DOHH2 (cell line): ENCODE results near the gene NINJ2.

Experiments used
- H3F3A ChIP-seq: fragments of 200-600 bp; sonication (generic), shearing (Covaris generic); 2 replicates; pipeline ENCODE4 v1.6.0; 2016; ENCODE audit warnings: antibody characterized with exemption, mild to moderate bottlenecking; ENCODE audit not compliant: control insufficient read depth, insufficient read depth
- H3K27ac ChIP-seq: fragments of 200-600 bp; sonication (generic); 2 replicates; pipeline ENCODE4 v1.5.1; 2014; ENCODE audit warnings: low read depth, mild to moderate bottlenecking, low read length, moderate library complexity
- H3K27me3 ChIP-seq: fragments of 200-600 bp; sonication (generic); 2 replicates; pipeline ENCODE4 v1.6.1; 2014; ENCODE audit warnings: mild to moderate bottlenecking, low read length, mixed read lengths; ENCODE audit not compliant: control insufficient read depth
- H3K36me3 ChIP-seq: fragments of 200-600 bp; sonication (generic); 2 replicates; pipeline ENCODE4 v1.6.1; 2014; ENCODE audit warnings: mild to moderate bottlenecking, low read length, moderate library complexity, mixed read lengths; ENCODE audit not compliant: control insufficient read depth
- H3K4me1 ChIP-seq: fragments of 200-600 bp; sonication (generic); 2 replicates; pipeline ENCODE4 v1.6.1; 2014; ENCODE audit warnings: mild to moderate bottlenecking, low read length, mixed read lengths; ENCODE audit not compliant: control insufficient read depth
- H3K4me2 ChIP-seq: fragments of 200-600 bp; sonication (generic); 2 replicates; pipeline ENCODE4 v1.6.0; 2014; ENCODE audit warnings: mild to moderate bottlenecking, low read length, moderate library complexity
- H3K4me3 ChIP-seq: fragments of 200-600 bp; sonication (generic); 2 replicates; pipeline ENCODE4 v1.5.1; 2014; ENCODE audit warnings: mild to moderate bottlenecking, low read length, mixed read lengths
- H3K79me2 ChIP-seq: fragments of 200-600 bp; sonication (generic); 2 replicates; pipeline ENCODE4 v1.6.1; 2014; ENCODE audit warnings: mild to moderate bottlenecking, low read length, mixed read lengths; ENCODE audit not compliant: control insufficient read depth
- H3K9me2 ChIP-seq: fragments of 200-600 bp; sonication (generic); replicated peaks from 2 replicates; pipeline ENCODE4 v1.6.1; 2014; ENCODE audit warnings: mild to moderate bottlenecking, low read length, mixed read lengths; ENCODE audit not compliant: control insufficient read depth
- H3K9me3 ChIP-seq: fragments of 200-600 bp; sonication (generic); 2 replicates; pipeline ENCODE4 v1.6.1; 2014; ENCODE audit warnings: antibody characterized with exemption, low read length, mixed read lengths; ENCODE audit not compliant: control insufficient read depth, insufficient read depth
- H4K20me1 ChIP-seq: fragments of 200-600 bp; sonication (generic); 2 replicates; pipeline ENCODE4 v1.6.0; 2014; ENCODE audit warnings: low read depth, mild to moderate bottlenecking, antibody characterized with exemption, low read length, moderate library complexity; ENCODE audit not compliant: control insufficient read depth, insufficient read depth
- CTCF ChIP-seq: fragments of 200-600 bp; sonication (generic); IDR thresholded peaks from one replicate; pipeline ENCODE4 v1.5.1; 2014; ENCODE audit warnings: antibody characterized with exemption, mild to moderate bottlenecking, low read depth, low read length; ENCODE audit not compliant: poor library complexity, severe bottlenecking
- EZH2phosphoT487 ChIP-seq: fragments of 200-600 bp; sonication (generic); IDR thresholded peaks from 2 replicates; pipeline ENCODE4 v1.6.1; 2017; ENCODE audit warnings: borderline replicate concordance, mild to moderate bottlenecking, antibody characterized with exemption, low read length, moderate library complexity, mixed read lengths

NINJ2 gene

DNA sequence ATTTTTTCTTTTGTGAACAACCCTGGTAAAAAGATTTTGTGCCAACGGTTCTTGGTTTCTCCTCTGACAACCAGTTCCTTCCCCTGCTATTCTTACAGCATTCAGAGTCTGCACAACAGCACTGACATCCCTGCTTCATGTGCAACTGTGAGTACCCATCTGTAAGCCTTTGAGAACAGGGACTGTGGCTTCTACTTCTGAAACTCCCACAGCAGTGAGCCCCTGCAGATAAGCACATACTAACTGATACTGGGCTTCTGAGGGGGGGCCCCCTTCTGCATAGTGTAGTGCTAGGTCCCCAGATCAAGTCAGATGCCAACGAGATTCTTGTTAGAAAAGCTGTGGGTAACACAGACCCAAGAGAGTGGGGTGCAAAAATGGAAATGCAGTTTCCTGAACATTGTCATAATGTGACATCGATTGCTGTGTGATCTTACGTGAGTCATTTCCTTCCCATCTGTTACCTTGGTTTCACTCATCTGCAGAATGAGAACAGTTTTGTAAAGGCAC is 11.1 kb upstream of the NINJ2 start:
- H3K79me2 ChIP-seq = no peaks in the 10 kb centered on the region
- H3K36me3 ChIP-seq = no peaks in the 10 kb centered on the region
- TF ChIP-seq CTCF = no peak
- TF ChIP-seq EZH2phosphoT487 = no peak
- H3K27me3 ChIP-seq = no peaks in the 10 kb centered on the region
- H3F3A ChIP-seq = peaks cover 23% of the 10 kb centered on the region
- H4K20me1 ChIP-seq = no peaks in the 10 kb centered on the region
- H3K4me3 ChIP-seq = peak overlapping the region; percentile 64
- no peaks in the 10 kb centered on the region for H3K9me2 ChIP-seq
- H3K4me1 ChIP-seq = peaks cover 44% of the 10 kb centered on the region
- H3K4me2 ChIP-seq = peak overlapping the region; percentile 85
- H3K9me3 ChIP-seq = no peaks in the 10 kb centered on the region
- peak overlapping the region; percentile 65 for H3K27ac ChIP-seq

DNA sequence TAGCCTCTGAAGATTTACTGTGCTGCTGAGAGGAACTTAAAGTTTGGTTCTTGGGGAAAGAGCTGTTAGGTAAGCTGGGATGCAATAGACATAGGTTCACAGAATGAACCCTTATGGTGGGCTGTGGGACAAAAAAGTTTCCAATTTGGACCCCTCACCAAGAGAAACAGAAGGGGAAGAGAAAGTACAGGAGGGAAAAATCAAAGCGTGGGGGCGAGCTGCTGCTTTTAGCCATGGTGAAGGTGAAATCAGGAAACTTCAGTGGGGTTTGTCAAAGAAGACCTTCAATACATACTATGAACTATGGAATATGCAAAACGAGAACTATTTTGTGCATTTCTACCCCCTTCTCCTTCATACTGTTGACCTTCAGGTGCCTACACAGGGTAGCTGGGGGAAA is 10.6 kb upstream of the NINJ2 start:
- Histone ChIP-seq H3K9me2 (no peaks in the 10 kb centered on the region), H3K36me3 (no peaks in the 10 kb centered on the region), H3K9me3 (no peaks in the 10 kb centered on the region), H3K27me3 (no peaks in the 10 kb centered on the region), H4K20me1 (no peaks in the 10 kb centered on the region), H3F3A (peaks cover 22% of the 10 kb centered on the region), H3K79me2 (no peaks in the 10 kb centered on the region), H3K4me3 (peak overlapping the region; percentile 64), H3K4me1 (peaks cover 45% of the 10 kb centered on the region), H3K27ac (peak overlapping the region; percentile 65), H3K4me2 (peak overlapping the region; percentile 85)
- no peak for TF ChIP-seq EZH2phosphoT487
- TF ChIP-seq CTCF = no peak

DNA sequence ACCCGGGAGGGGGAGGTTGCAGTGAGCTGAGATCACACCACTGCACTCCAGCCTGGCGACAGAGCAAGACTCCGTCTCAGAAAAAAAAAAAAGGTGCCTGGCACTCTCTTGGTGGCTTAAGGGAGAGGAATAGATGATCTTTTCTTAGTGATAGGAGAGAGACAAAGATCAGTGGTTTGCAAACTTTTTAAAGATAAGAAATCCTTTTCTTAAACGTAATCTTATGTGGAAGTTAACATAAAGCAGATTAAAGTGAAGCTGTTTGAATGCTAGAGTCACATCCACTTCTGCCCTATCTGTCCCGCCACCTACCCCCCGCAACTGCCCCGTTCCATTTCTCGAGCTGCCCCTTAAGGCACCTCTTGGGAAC is 6.3 kb upstream of the NINJ2 start:
- H3K27ac ChIP-seq = no peak overlapping the region
- no peak overlapping the region for H3K4me2 ChIP-seq
- no peaks in the 10 kb centered on the region for H3K9me3 ChIP-seq
- H3K4me3 ChIP-seq = no peak overlapping the region
- no peaks in the 10 kb centered on the region for H3K9me2 ChIP-seq
- no peaks in the 10 kb centered on the region for H4K20me1 ChIP-seq
- peaks cover 26% of the 10 kb centered on the region for H3F3A ChIP-seq
- no peaks in the 10 kb centered on the region for H3K27me3 ChIP-seq
- no peaks in the 10 kb centered on the region for H3K79me2 ChIP-seq
- no peaks in the 10 kb centered on the region for H3K36me3 ChIP-seq
- peaks cover 73% of the 10 kb centered on the region for H3K4me1 ChIP-seq
- TF ChIP-seq EZH2phosphoT487 = no peak
- no peak for TF ChIP-seq CTCF

- H3K36me3 ChIP-seq = no peaks in the 10 kb centered on the region
- H3K9me2 ChIP-seq = no peaks in the 10 kb centered on the region
- no peaks in the 10 kb centered on the region for H3K9me3 ChIP-seq
- peaks cover 25% of the 10 kb centered on the region for H3F3A ChIP-seq
- H4K20me1 ChIP-seq = no peaks in the 10 kb centered on the region
- no peaks in the 10 kb centered on the region for H3K27me3 ChIP-seq
- H3K27ac ChIP-seq = no peak overlapping the region
- H3K4me1 ChIP-seq = peaks cover 73% of the 10 kb centered on the region
- TF ChIP-seq CTCF (no peak), EZH2phosphoT487 (no peak)
- H3K4me3 ChIP-seq = no peak overlapping the region
- no peaks in the 10 kb centered on the region for H3K79me2 ChIP-seq
- no peak overlapping the region; the same call in 1 of the 2 replicates for H3K4me2 ChIP-seq
These were observed 4.8 kb upstream of the NINJ2 start for GRCh38 chr12:668090-668481.
